BJ (cell line): ENCODE data around the gene TMCC3. TPM values are rescaled to one million over a fixed set of nuclear protein-coding genes. Genes with fewer than 3 reads are reported as not detected.
"Not testable (repeated sequence)": the region's sequence is repeated elsewhere in the genome, so short reads cannot be mapped to it uniquely, and the experiment has no call there.

Experiments
- CTCF ChIA-PET: fragments of 350-600 bp; formaldehyde crosslinking; extraction: SDS; loops from one replicate; lab custom pipeline; 2021; ENCODE audit warnings: antibody characterized with exemption, inconsistent platforms; lab: Yijun Ruan, JAX
- POLR2A ChIA-PET: fragments of 300-600 bp; sonication (Branson Sonifier 250); formaldehyde crosslinking; extraction: SDS; loops from one replicate; lab custom pipeline; 2021; ENCODE audit warnings: antibody characterized with exemption; lab: Charles Lee
- DNase-seq: peaks from one replicate; pipeline ENCODE4 v3.0.0-alpha.2; 2011; ENCODE audit warnings: low read depth
- H3K27me3 ChIP-seq: 2 replicates; pipeline ENCODE4 v1.6.0; 2011; ENCODE audit warnings: low read length; ENCODE audit not compliant: control insufficient read depth, insufficient read depth
- H3K36me3 ChIP-seq: 2 replicates; pipeline ENCODE4 v1.5.1; 2011; ENCODE audit warnings: low read length; ENCODE audit not compliant: control insufficient read depth, insufficient read depth
- H3K4me3 ChIP-seq: 2 replicates; pipeline ENCODE4 v1.5.1; 2011; ENCODE audit warnings: low read depth, mild to moderate bottlenecking, control low read depth, low read length
- CTCF ChIP-seq: IDR thresholded peaks from 2 replicates; pipeline ENCODE4 v1.5.1; 2011; ENCODE audit warnings: low read depth, mild to moderate bottlenecking, control low read depth, inconsistent platforms, low read length, moderate library complexity; ENCODE audit not compliant: insufficient read depth
- polyA plus RNA-seq: library from polyadenylated mRNA; depleted of rRNA; stranded (reverse); fragments of >200 nt; gene quantifications from 2 replicates; pipeline ENCODE4 v1.2.3, GENCODE V29; 2011

TMCC3 gene
- polyA plus RNA-seq, 1 experiment, result not detected

GRCh38 chr12:94609917-94610443 is 40.4 kb downstream of the TMCC3 start:
- POLR2A ChIA-PET, result no interaction called here
- CTCF ChIA-PET, result no interaction called here
- TF ChIP-seq CTCF, result no peak
- DNase-seq, result no peak
- Histone ChIP-seq H3K36me3 (no peaks in the 10 kb centered on the region), H3K4me3 (no peak overlapping the region), H3K27me3 (no peaks in the 10 kb centered on the region)

GRCh38 chr12:94606810-94607209 is 43.5 kb downstream of the TMCC3 start:
- H3K36me3 ChIP-seq, POLR2A ChIA-PET, CTCF ChIA-PET, H3K4me3 ChIP-seq, H3K27me3 ChIP-seq, DNase-seq: not testable (repeated sequence)

GRCh38 chr12:94604366-94604698 is 46.0 kb downstream of the TMCC3 start:
- H3K4me3 ChIP-seq, result no peak overlapping the region
- ChIA-PET CTCF (interaction anchor here (0.6 to 1.4 kb wide), 6 partner anchors 11 to 935 kb away, joined by 3 to 6 read pairs (median 4); no protein-coding TSS in a partner anchor), POLR2A (no interaction called here)
- no peaks in the 10 kb centered on the region for H3K36me3 ChIP-seq
- H3K27me3 ChIP-seq, result no peaks in the 10 kb centered on the region
- TF ChIP-seq CTCF, result no peak
- no peak for DNase-seq

GRCh38 chr12:94603434-94604365 is 46.7 kb downstream of the TMCC3 start:
- CTCF ChIA-PET, result interaction anchor here (0.6 to 1.4 kb wide), 7 partner anchors 8 to 936 kb away, joined by 3 to 6 read pairs (median 4); no protein-coding TSS in a partner anchor

GRCh38 chr12:94602024-94602423 is 48.3 kb downstream of the TMCC3 start:
- no peak for TF ChIP-seq CTCF
- POLR2A ChIA-PET, result no interaction called here
- CTCF ChIA-PET, result no interaction called here
- Histone ChIP-seq H3K36me3 (no peaks in the 10 kb centered on the region), H3K4me3 (no peak overlapping the region), H3K27me3 (no peaks in the 10 kb centered on the region)
- DNase-seq, result no peak

More at GRCh38 chr12:94603434-94604365, 46.7 kb downstream of the TMCC3 start:
- no peak for DNase-seq
- peak; percentile 66 for TF ChIP-seq CTCF
- Histone ChIP-seq H3K27me3 (no peaks in the 10 kb centered on the region), H3K36me3 (no peaks in the 10 kb centered on the region), H3K4me3 (no peak overlapping the region)
- POLR2A ChIA-PET, result no interaction called here

- H3K27me3 ChIP-seq, H3K4me3 ChIP-seq, DNase-seq, CTCF ChIA-PET, POLR2A ChIA-PET, H3K36me3 ChIP-seq: not testable (repeated sequence)
Measured at GRCh38 chr12:94601307-94601706, 49.0 kb downstream of the TMCC3 start.
